ENCODE data around the gene QRICH1.
A peak's percentile ranks its signal among the peaks of the same experiment; 100 is the strongest.

QRICH1 gene

DNA sequence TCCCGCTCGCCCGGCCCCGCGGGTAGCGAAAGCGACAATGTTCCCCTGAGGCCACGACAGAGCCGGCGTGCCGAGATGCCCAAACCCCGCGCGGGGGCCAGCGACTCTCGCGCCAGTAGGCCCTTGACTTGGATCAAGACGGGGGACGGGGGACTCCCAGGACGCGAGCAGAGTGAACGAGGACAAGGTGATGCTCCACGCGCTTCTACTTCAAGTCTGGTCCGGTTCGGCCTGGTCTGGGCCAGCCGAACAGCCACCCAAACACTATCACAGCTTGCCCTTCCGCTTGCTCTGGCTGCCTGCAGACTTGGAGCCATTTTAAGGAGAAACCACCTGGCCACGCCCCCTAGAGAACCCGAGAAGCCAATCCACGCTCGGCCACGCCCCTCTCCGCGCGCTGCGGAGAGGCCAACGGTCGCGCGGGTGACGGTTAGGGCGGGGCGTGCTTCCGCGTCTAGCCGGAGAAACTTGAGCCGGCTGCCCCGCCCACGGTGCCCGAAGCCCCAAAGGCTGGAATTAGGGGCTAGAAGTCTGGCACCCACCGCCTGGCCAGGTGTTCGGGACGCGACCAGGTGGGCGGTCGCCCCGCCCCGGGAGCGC, 72.6 kb downstream of the QRICH1 start:
- peak overlapping the region; percentile 98 for H3K27ac ChIP-seq
- TF ChIP-seq ZFX (IDR thresholded peaks at IDR 0.05; ENCODE audit: borderline replicate concordance) (no peak), CTCF (IDR thresholded peaks at IDR 0.05) (no peak)

- TF ChIP-seq ZFX (IDR thresholded peaks at IDR 0.05; ENCODE audit: borderline replicate concordance) = no peak
- no peak for TF ChIP-seq CTCF (IDR thresholded peaks at IDR 0.05)
Measured at GRCh38 chr3:49020330-49021212, 73.3 kb downstream of the QRICH1 start.

DNA sequence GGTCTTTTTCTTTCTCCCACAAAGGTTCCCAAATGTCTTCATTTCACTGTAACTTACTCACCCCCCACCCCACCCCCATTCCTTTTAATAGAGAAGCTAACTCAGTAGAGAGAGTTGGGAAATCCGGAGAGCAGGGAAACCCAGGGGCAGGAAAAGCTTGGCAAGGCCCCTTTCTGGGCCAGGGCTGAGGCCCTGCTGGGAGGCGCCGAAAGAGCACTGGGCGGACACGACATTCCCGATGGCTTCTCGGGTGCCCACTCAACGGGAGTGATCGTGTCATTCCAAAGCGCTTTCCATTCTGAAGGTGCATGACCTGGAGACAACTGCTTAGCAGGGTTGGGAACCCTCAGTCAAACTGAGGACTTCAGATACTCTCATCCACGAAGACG, 73.9 kb downstream of the QRICH1 start:
- TF ChIP-seq ZFX (IDR thresholded peaks at IDR 0.05; ENCODE audit: borderline replicate concordance) (no peak), CTCF (IDR thresholded peaks at IDR 0.05) (no peak)
- peak overlapping the region; percentile 98 for H3K27ac ChIP-seq

More at GRCh38 chr3:49020330-49021212, 73.3 kb downstream of the QRICH1 start:
- peak overlapping the region; percentile 98 for H3K27ac ChIP-seq

DNA sequence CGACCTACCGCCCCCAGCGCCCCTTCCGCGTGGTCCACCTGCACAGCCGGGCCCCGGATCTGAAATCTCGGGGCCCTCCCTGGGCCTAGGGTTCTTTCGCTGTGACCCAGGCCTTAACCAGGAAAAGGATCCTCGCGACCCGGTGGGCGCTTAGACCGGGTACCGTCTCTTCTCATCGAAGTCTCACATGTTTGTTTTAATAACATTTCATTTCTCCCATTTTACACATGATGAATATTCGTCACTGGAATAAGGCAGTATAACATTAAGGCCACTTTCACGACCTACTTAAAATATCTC, 75.2 kb downstream of the QRICH1 start:
- TF ChIP-seq CTCF (IDR thresholded peaks at IDR 0.05) (no peak), ZFX (IDR thresholded peaks at IDR 0.05; ENCODE audit: borderline replicate concordance) (no peak)
- peak overlapping the region; percentile 98 for H3K27ac ChIP-seq

GRCh38 chr3:49017971-49018706, 75.7 kb downstream of the QRICH1 start, which contains the start of gene DALRD3:
Gene DALRD3 (minus strand): TSS chr3:49018580. CDS start chr3:49018564, 16 bp downstream.
- H3K27ac ChIP-seq = peak within 1 kb of the TSS; percentile 98
- TF ChIP-seq ZFX (IDR thresholded peaks at IDR 0.05; ENCODE audit: borderline replicate concordance) (no peak), CTCF (IDR thresholded peaks at IDR 0.05) (no peak)

- H3K27ac ChIP-seq = peak overlapping the region; percentile 98
Measured at GRCh38 chr3:49017229-49017970, 76.5 kb downstream of the QRICH1 start.

More at GRCh38 chr3:49017229-49017970, 76.5 kb downstream of the QRICH1 start:
- no peak for TF ChIP-seq ZFX (IDR thresholded peaks at IDR 0.05; ENCODE audit: borderline replicate concordance)
- no peak for TF ChIP-seq CTCF (IDR thresholded peaks at IDR 0.05)

Measured in 22Rv1 (cell line).